HepG2 (cell line): Measurements from ENCODE around the gene NEURL2. TPM values are rescaled to one million over a fixed set of nuclear protein-coding genes. Genes with fewer than 3 reads are reported as not detected.

Experiments used
- AGO2 ChIP-seq: fragments of 200-400 bp; formaldehyde crosslinking; optimal IDR thresholded peaks from 2 replicates; pipeline ENCODE3; 2017; ENCODE audit warnings: mild to moderate bottlenecking, low read depth, low read length, moderate library complexity
- AHDC1 ChIP-seq: sonication (generic); formaldehyde crosslinking; IDR thresholded peaks from 2 replicates; pipeline ENCODE4 v1.5.1; 2020; ENCODE audit warnings: mild to moderate bottlenecking, missing genetic modification reagents, borderline replicate concordance
- DMAP1 ChIP-seq: IDR thresholded peaks from 2 replicates; pipeline ENCODE4 v1.6.1; 2016
- GTF2F1 ChIP-seq: fragments of 150-350 bp; IDR thresholded peaks from 2 replicates; pipeline ENCODE4 v1.6.1; 2014; ENCODE audit warnings: low read length
- HDAC1 ChIP-seq: sonication (generic); formaldehyde crosslinking; IDR thresholded peaks from 2 replicates; pipeline ENCODE4 v1.5.1; 2020; ENCODE audit warnings: mild to moderate bottlenecking, missing genetic modification reagents
- MTF1 ChIP-seq: sonication (generic); formaldehyde crosslinking; IDR thresholded peaks from 2 replicates; pipeline ENCODE4 v1.5.0; 2020; ENCODE audit warnings: missing genetic modification reagents
- ZBTB44 ChIP-seq: sonication (generic); formaldehyde crosslinking; IDR thresholded peaks from 2 replicates; pipeline ENCODE4 v1.4.0; 2020; ENCODE audit warnings: missing genetic modification reagents
- ZFX ChIP-seq: sonication (generic); formaldehyde crosslinking; IDR thresholded peaks from 2 replicates; pipeline ENCODE4 v1.4.0; 2020; ENCODE audit warnings: mild to moderate bottlenecking, low read depth, missing genetic modification reagents, moderate library complexity
- ZNF253 ChIP-seq: sonication (generic); formaldehyde crosslinking; IDR thresholded peaks from 2 replicates; pipeline ENCODE4 v1.8.0; 2022; ENCODE audit warnings: mild to moderate bottlenecking, missing genetic modification reagents, borderline replicate concordance
- ZNF367 ChIP-seq: sonication (generic); formaldehyde crosslinking; IDR thresholded peaks from 2 replicates; pipeline ENCODE4 v1.4.0; 2020; ENCODE audit warnings: missing genetic modification reagents, borderline replicate concordance
- ZNF562 ChIP-seq: sonication (generic); formaldehyde crosslinking; IDR thresholded peaks from 2 replicates; pipeline ENCODE4 v1.8.0; 2022; ENCODE audit warnings: missing genetic modification reagents, borderline replicate concordance
- ZNF614 ChIP-seq: IDR thresholded peaks from 2 replicates; pipeline ENCODE4 v1.6.1; 2018; ENCODE audit warnings: missing biosample characterization, missing genetic modification reagents, inconsistent platforms, borderline replicate concordance
- ZSCAN25 ChIP-seq: sonication (generic); formaldehyde crosslinking; IDR thresholded peaks from 2 replicates; pipeline ENCODE4 v1.8.0; 2022; ENCODE audit warnings: mild to moderate bottlenecking, missing genetic modification reagents
- polyA plus RNA-seq, 8 experiments: library from polyadenylated mRNA; depleted of rRNA in 3 of 8; stranded (reverse) in 7 of 8; unstranded in 1 of 8; fragments of >200 nt; fragmentation: Illumina TruSeq in 4 of 8; extraction: Trizol in 4 of 8; gene quantifications; 2 replicates each; pipeline versions ENCODE4 v1.2.1 to v1.2.3, GENCODE V29; 2011 to 2016; ENCODE audit warnings: low read depth in 4 of 8, missing spikeins in 1 of 8, mixed read lengths in 1 of 8; ENCODE audit not compliant: insufficient read depth in 1 of 8
- total RNA-seq, 5 experiments: library from RNA; depleted of rRNA; stranded (reverse); fragments of >200 nt; fragmentation: Illumina TruSeq; extraction: Trizol; gene quantifications; 2 replicates each; pipeline ENCODE4 v1.2.3, GENCODE V29; 2016; ENCODE audit warnings: low read depth in 1 of 5
- TF ChIP-seq, protein P1 (sequence below): sonication (generic); formaldehyde crosslinking; IDR thresholded peaks from 2 replicates; pipeline ENCODE4 v1.5.1; 2020; ENCODE audit warnings: mild to moderate bottlenecking, missing genetic modification reagents

NEURL2 gene
- total and polyA plus RNA-seq, 2 of the 13 experiments (the other 11 are each of a cell fraction or from before 2014, with no cell fraction given), result 7.2 to 9.7 TPM

- TF ChIP-seq, protein P1, sequence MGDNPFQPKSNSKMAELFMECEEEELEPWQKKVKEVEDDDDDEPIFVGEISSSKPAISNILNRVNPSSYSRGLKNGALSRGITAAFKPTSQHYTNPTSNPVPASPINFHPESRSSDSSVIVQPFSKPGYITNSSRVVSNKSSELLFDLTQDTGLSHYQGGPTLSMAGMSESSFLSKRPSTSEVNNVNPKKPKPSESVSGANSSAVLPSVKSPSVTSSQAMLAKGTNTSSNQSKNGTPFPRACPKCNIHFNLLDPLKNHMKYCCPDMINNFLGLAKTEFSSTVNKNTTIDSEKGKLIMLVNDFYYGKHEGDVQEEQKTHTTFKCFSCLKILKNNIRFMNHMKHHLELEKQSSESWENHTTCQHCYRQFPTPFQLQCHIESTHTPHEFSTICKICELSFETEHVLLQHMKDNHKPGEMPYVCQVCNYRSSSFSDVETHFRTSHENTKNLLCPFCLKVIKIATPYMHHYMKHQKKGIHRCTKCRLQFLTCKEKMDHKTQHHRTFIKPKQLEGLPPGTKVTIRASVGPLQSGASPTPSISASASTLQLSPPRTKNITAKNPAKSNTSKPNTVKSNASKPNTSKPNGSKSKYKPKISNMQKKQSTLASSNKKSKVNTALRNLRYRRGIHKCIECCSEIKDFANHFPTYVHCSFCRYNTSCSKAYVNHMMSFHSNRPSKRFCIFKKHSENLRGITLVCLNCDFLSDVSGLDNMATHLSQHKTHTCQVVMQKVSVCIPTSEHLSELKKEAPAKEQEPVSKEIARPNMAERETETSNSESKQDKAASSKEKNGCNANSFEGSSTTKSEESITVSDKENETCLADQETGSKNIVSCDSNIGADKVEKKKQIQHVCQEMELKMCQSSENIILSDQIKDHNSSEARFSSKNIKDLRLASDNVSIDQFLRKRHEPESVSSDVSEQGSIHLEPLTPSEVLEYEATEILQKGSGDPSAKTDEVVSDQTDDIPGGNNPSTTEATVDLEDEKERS (CRISPR knock-in tag), result no peak
- TF ChIP-seq HDAC1 (CRISPR knock-in tag) (peak; percentile 61; the same call in 1 of the 2 replicates), ZNF253 (CRISPR knock-in tag) (no peak), ZNF562 (CRISPR knock-in tag) (no peak), ZNF614 (CRISPR knock-in tag) (no peak), ZSCAN25 (peak; percentile 44), ZBTB44 (no peak), AHDC1 (CRISPR knock-in tag) (0 out of 2 replicates have a peak, but pooled peaks have one; percentile 23), GTF2F1 (no peak), AGO2 (no peak), ZFX (peak; percentile 31; the same call in 1 of the 2 replicates), ZNF367 (no peak), DMAP1 (no peak), MTF1 (CRISPR knock-in tag) (no peak)
These were observed 35.0 kb upstream of the NEURL2 start (continued) for GRCh38 chr20:45925821-45926506.
